Measurements from ENCODE around the gene GUCY1B1. TPM values are rescaled to one million over a fixed set of nuclear protein-coding genes. Genes with fewer than 3 reads are reported as not detected.

GUCY1B1 gene
- total RNA-seq, 1 donor from 2014 or later: 1.5 TPM

DNA sequence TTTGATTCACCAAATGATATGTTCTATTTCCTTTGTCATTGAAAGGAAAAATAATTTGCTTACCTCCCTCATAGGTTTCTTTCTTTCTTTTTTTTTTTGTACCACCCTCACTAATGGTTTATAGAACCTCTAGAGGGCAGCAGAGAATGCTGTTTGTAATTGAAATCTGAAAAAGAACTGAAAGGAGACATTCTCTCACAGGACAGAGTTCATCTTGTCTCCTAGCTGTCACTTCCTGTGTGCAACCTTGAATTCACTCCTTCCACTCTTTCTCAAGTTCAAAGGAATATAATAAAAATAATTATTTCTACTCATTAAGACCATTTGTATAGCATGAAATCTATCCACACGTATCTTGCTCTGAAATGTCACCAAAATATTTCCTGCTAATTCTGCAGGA lies 51.0 kb downstream of the GUCY1B1 start:
- no peak overlapping the region for H2AFZ ChIP-seq (ENCODE audit: low read depth, low read length)

DNA sequence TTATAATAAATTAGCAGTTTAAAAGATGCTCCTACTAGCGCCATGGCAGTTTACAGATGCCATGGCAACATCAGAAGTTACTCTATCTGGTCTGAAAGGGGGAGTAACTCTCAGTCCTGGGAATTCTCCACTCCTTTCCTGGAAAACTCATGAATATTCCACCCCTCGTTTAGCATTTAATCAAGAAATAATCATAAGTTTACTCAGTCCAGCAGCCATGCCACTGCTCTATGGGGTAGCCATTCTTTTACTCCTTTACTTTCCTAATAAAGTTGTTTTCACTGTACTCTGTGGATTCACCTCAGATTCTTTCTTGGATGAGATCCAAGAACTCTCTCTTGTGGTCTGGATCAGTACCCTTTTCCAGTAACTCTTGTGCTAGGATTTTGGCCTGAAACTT lies 52.3 kb downstream of the GUCY1B1 start:
- no peaks in the 10 kb centered on the region for H4K20me1 ChIP-seq (ENCODE audit: insufficient read depth, low read length)
- no peaks in the 10 kb centered on the region for H3K4me1 ChIP-seq (ENCODE audit: insufficient read depth, low read length)
- no peak overlapping the region for H3K4me3 Mint-ChIP-seq (ENCODE audit: unreplicated experiment)
- H3K9me3 Mint-ChIP-seq (ENCODE audit: unreplicated experiment): no peaks in the 10 kb centered on the region
- no peak overlapping the region for H3K9ac ChIP-seq (ENCODE audit: low read length)
- FAIRE-seq: no peak
- H3K27me3 Mint-ChIP-seq (ENCODE audit: low read depth, unreplicated experiment): no peaks in the 10 kb centered on the region
- peak overlapping the region; percentile 40 for H2AFZ ChIP-seq (ENCODE audit: low read depth, low read length)
- peaks cover 3% of the 10 kb centered on the region for H3K4me1 Mint-ChIP-seq (ENCODE audit: low read depth, unreplicated experiment)
- no peak overlapping the region for H3K4me3 ChIP-seq (ENCODE audit: insufficient read depth, low read depth, low read length)
- H3K9me3 ChIP-seq (ENCODE audit: insufficient read depth, low read depth, low read length): no peaks in the 10 kb centered on the region
- no peak overlapping the region for H3K4me2 ChIP-seq (ENCODE audit: low read length)
- H3K36me3 ChIP-seq (ENCODE audit: insufficient read depth, low read length): no peaks in the 10 kb centered on the region
- H3K27ac ChIP-seq (ENCODE audit: low read depth, low read length): no peak overlapping the region
- H3K27me3 ChIP-seq (ENCODE audit: insufficient read depth, low read length): no peaks in the 10 kb centered on the region
- no peaks in the 10 kb centered on the region for H3K79me2 ChIP-seq (ENCODE audit: insufficient read depth, low read length)
- H3K36me3 Mint-ChIP-seq (ENCODE audit: low read depth, unreplicated experiment): no peaks in the 10 kb centered on the region
- H3K27ac Mint-ChIP-seq (ENCODE audit: unreplicated experiment): no peak overlapping the region
- peak; percentile 48 for DNase-seq (ENCODE audit: low read depth)
- TF ChIP-seq EZH2 (IDR thresholded peaks at IDR 0.05; ENCODE audit: insufficient read depth, low read length): no peak
- TF ChIP-seq, protein P1, sequence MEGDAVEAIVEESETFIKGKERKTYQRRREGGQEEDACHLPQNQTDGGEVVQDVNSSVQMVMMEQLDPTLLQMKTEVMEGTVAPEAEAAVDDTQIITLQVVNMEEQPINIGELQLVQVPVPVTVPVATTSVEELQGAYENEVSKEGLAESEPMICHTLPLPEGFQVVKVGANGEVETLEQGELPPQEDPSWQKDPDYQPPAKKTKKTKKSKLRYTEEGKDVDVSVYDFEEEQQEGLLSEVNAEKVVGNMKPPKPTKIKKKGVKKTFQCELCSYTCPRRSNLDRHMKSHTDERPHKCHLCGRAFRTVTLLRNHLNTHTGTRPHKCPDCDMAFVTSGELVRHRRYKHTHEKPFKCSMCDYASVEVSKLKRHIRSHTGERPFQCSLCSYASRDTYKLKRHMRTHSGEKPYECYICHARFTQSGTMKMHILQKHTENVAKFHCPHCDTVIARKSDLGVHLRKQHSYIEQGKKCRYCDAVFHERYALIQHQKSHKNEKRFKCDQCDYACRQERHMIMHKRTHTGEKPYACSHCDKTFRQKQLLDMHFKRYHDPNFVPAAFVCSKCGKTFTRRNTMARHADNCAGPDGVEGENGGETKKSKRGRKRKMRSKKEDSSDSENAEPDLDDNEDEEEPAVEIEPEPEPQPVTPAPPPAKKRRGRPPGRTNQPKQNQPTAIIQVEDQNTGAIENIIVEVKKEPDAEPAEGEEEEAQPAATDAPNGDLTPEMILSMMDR (IDR thresholded peaks at IDR 0.05; ENCODE audit: insufficient read depth, low read depth, low read length): no peak

More for the DNA sequence above, 51.0 kb downstream of the GUCY1B1 start:
- Mint-ChIP-seq H3K9me3 (ENCODE audit: unreplicated experiment) (no peaks in the 10 kb centered on the region), H3K27ac (ENCODE audit: unreplicated experiment) (no peak overlapping the region), H3K4me1 (ENCODE audit: low read depth, unreplicated experiment) (peaks cover 13% of the 10 kb centered on the region), H3K27me3 (ENCODE audit: low read depth, unreplicated experiment) (no peaks in the 10 kb centered on the region), H3K36me3 (ENCODE audit: low read depth, unreplicated experiment) (no peaks in the 10 kb centered on the region), H3K4me3 (ENCODE audit: unreplicated experiment) (no peak overlapping the region)
- Histone ChIP-seq H3K36me3 (ENCODE audit: insufficient read depth, low read length) (no peaks in the 10 kb centered on the region), H3K79me2 (ENCODE audit: insufficient read depth, low read length) (no peaks in the 10 kb centered on the region), H3K9ac (ENCODE audit: low read length) (no peak overlapping the region), H3K4me2 (ENCODE audit: low read length) (no peak overlapping the region), H3K27me3 (ENCODE audit: insufficient read depth, low read length) (no peaks in the 10 kb centered on the region), H3K27ac (ENCODE audit: low read depth, low read length) (no peak overlapping the region), H3K9me3 (ENCODE audit: insufficient read depth, low read depth, low read length) (no peaks in the 10 kb centered on the region), H3K4me1 (ENCODE audit: insufficient read depth, low read length) (peaks cover 12% of the 10 kb centered on the region), H4K20me1 (ENCODE audit: insufficient read depth, low read length) (no peaks in the 10 kb centered on the region), H3K4me3 (ENCODE audit: insufficient read depth, low read depth, low read length) (no peak overlapping the region)
- no peak for TF ChIP-seq EZH2 (IDR thresholded peaks at IDR 0.05; ENCODE audit: insufficient read depth, low read length)
- TF ChIP-seq, protein P1 (IDR thresholded peaks at IDR 0.05; ENCODE audit: insufficient read depth, low read depth, low read length): peak; percentile 69
- FAIRE-seq (peak; percentile 62), DNase-seq (ENCODE audit: low read depth) (peak; percentile 77)

DNA sequence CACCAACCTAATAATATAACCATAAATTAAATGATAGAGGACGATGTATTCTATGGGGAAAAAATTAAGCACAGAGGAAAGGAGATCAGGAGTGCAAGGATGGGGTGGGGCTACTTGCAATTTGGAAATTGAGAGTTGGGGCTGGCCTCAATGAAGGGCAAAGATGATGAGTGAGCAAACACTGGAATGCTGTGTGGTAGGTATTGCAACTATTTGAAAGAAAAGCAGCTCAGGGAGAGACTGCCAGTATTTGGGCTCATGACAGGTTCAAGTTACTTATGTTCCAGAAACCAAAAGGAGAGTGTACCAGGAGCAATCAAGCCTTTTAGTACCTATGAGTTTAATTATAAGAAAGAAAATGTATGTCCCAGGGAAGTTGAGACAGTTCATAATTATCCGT lies 59.8 kb downstream of the GUCY1B1 start:
- no peak overlapping the region for H3K4me3 Mint-ChIP-seq (ENCODE audit: unreplicated experiment)
- Histone ChIP-seq H3K79me2 (ENCODE audit: insufficient read depth, low read length) (no peaks in the 10 kb centered on the region), H3K9ac (ENCODE audit: low read length) (no peak overlapping the region), H2AFZ (ENCODE audit: low read depth, low read length) (no peak overlapping the region), H3K4me1 (ENCODE audit: insufficient read depth, low read length) (no peaks in the 10 kb centered on the region), H3K4me2 (ENCODE audit: low read length) (no peak overlapping the region), H3K4me3 (ENCODE audit: insufficient read depth, low read depth, low read length) (no peak overlapping the region), H4K20me1 (ENCODE audit: insufficient read depth, low read length) (no peaks in the 10 kb centered on the region), H3K27ac (ENCODE audit: low read depth, low read length) (no peak overlapping the region), H3K27me3 (ENCODE audit: insufficient read depth, low read length) (no peaks in the 10 kb centered on the region), H3K36me3 (ENCODE audit: insufficient read depth, low read length) (no peaks in the 10 kb centered on the region), H3K9me3 (ENCODE audit: insufficient read depth, low read depth, low read length) (no peaks in the 10 kb centered on the region)
- no peak for DNase-seq (ENCODE audit: low read depth)
- no peaks in the 10 kb centered on the region for H3K9me3 Mint-ChIP-seq (ENCODE audit: unreplicated experiment)
- no peaks in the 10 kb centered on the region for H3K4me1 Mint-ChIP-seq (ENCODE audit: low read depth, unreplicated experiment)
- no peaks in the 10 kb centered on the region for H3K27me3 Mint-ChIP-seq (ENCODE audit: low read depth, unreplicated experiment)
- H3K36me3 Mint-ChIP-seq (ENCODE audit: low read depth, unreplicated experiment): no peaks in the 10 kb centered on the region
- H3K27ac Mint-ChIP-seq (ENCODE audit: unreplicated experiment): no peak overlapping the region
- TF ChIP-seq EZH2 (IDR thresholded peaks at IDR 0.05; ENCODE audit: insufficient read depth, low read length): no peak
- TF ChIP-seq, protein P1 (IDR thresholded peaks at IDR 0.05; ENCODE audit: insufficient read depth, low read depth, low read length): no peak
- FAIRE-seq: no peak

All from astrocyte (in vitro differentiated cells and primary cell).